ENCODE results near the gene STXBP1.

STXBP1 gene

GRCh38 chr9:127694890-127695720, 83.0 kb downstream of the STXBP1 start:
- no peak for FAIRE-seq

- no peak for FAIRE-seq
These were observed 85.5 kb downstream of the STXBP1 start for GRCh38 chr9:127697575-127697974.

DNA sequence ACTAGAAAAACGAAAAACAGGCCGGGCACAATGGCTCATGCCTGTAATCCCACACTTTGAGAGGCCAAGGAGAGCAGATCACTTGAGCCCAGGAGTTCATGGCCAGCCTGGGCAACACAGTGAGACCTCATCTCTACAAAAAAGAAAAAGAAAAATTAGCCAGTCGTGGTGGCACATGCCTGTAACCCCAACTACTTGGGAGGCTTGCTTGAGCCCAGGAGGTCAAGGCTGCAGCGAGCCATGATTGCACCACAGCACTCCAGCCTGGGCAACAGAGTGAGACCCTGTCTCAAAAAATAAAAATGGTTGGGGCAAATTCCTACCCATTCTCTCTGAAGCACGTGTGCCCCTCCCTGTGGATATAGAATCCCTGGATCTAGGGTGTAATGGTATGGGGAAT, 86.3 kb downstream of the STXBP1 start:
- FAIRE-seq, result no peak

GRCh38 chr9:127698985-127699670, 87.1 kb downstream of the STXBP1 start:
- no peak for FAIRE-seq

DNA sequence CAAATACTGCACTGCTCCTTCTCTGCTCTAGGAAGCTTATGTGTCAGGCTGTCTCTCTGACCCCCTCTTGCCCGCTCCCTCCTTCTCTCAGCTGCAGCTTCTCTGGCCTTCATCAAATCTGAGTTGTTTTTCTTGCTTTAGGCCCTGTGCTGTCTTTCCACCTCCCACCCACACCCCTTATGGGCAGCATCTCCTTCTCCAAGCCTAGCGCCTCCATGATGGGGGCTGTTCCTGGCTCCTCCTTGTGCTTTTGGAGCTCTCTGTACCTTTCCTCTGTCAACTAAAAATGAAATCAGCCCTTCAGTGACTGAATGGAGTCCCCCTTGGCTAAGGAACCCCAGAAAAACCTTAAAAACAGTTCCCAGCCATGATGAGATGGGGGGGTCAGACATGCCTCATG, 88.1 kb downstream of the STXBP1 start:
- FAIRE-seq, result no peak

DNA sequence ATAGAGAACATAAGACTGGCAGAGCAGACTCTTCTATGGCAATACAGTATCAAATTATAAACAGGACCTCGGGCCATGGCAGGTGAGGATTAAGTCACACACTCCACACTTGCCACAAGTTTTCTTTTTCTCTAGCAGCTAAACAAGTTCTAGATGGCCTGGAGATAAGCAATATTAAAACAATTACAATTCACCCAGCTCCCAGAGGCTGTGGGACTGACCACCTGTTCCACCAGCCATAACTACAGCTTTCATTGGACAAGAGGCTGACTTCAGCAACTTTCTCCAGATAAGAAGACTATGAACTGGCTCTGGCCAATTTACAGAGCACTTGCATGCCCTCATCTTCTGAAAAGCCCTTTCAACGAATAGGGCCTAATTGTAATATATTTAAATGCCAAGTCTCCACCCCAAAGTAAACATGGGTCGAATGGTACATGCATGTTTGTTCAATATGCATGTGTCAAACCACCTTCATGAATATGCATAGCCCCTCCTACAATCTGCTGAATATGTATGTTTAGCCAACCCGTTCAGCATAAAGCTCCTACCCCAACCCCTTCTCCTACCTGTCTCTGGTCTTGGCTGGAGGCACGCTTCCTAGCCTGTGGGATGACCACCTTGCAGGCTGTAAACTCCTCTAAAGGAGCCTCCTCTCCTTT, 88.6 kb downstream of the STXBP1 start:
- no peak for FAIRE-seq

GRCh38 chr9:127703289-127703946, 91.3 kb downstream of the STXBP1 start:
- FAIRE-seq, result no peak

- FAIRE-seq, result no peak
These were observed 93.7 kb downstream of the STXBP1 start for GRCh38 chr9:127705577-127706379.

- no peak for FAIRE-seq
These were observed 94.8 kb downstream of the STXBP1 start, which contains the start of gene CFAP157 for GRCh38 chr9:127706836-127707241. Gene CFAP157, plus strand, starts transcription at chr9:127706988. Its CDS starts 44 bp downstream, at chr9:127707032.

GRCh38 chr9:127707766-127708165, 95.7 kb downstream of the STXBP1 start:
- FAIRE-seq, result no peak

- FAIRE-seq, result no peak
These were observed 97.0 kb downstream of the STXBP1 start for GRCh38 chr9:127708952-127709587.

GRCh38 chr9:127710204-127710783, 98.2 kb downstream of the STXBP1 start:
- no peak for FAIRE-seq

DNA sequence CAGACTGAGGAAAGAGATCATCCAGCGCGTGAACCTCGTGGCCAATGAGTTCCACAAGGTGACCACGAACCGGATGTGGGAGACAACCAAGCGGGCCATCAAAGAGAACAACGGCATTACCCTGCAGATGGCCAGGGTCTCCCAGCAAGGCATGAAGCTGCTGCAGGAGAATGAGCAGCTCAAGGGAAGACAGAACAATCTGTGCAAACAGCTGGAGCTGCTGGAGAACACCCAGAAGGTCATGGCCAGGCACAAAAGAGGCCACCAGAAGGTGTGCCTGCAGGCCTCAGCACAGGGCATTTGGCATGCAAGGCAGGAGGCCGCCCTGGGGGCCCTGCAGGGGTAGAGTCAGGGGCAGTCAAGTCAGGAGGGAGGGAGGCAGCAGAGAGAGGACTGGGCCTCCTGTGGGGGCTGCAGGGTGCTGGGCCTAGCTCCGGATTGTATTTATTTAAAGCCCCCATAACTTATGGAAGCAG, 99.2 kb downstream of the STXBP1 start:
- FAIRE-seq, result no peak

DNA sequence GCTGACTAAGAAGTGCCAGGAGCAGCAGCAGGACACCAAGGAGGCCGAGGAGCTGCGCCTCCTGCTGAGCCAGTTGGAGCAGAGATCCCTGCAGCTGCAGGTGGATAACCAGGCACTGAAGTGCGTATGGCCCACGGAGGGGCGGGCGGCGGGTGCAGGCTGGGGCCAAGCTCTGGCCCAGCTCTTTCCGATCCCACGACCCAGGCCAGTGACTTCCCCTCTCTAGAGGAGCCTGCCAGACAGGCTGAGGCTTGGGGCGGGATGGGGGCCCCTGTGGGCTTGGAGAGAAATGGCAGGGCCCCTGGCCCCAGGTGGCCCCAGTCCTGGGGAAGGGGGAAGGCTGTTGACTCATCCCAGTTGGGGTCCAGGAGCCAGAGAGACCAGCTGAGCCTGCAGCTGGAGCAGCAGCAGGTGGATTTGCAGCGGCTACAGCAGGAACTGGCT, 99.8 kb downstream of the STXBP1 start:
- FAIRE-seq, result no peak

GRCh38 chr9:127712371-127712770, 100.3 kb downstream of the STXBP1 start:
- FAIRE-seq, result no peak

GRCh38 chr9:127712867-127713266, 100.8 kb downstream of the STXBP1 start:
- FAIRE-seq, result no peak

GRCh38 chr9:127714020-127714750, 102.1 kb downstream of the STXBP1 start:
- no peak for FAIRE-seq

DNA sequence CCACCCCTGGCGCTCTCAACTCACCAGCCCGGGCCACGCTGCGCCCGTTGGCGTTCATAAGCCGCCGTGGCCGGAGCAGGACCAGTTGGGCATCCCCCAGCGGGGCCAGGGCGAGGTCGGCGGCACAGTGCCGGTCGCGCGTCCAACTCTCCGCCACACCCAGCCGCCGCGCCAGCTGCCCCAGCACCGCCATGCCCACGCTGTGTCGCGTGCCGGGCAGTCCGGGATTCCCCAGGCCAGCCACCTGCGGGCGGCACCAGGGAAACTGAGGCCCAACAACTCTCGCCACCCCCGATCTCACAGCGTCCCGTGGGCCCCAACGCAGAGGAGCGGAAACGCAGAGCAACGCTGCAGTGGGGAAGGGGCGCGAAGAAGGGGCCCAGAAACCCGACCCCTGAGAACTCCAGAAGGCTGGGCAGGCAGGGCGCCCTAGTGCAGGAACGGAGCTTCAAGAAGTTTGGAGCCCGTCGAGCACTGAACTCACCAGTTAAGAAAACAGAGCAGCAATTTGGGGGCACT, 102.9 kb downstream of the STXBP1 start:
- no peak for FAIRE-seq

DNA sequence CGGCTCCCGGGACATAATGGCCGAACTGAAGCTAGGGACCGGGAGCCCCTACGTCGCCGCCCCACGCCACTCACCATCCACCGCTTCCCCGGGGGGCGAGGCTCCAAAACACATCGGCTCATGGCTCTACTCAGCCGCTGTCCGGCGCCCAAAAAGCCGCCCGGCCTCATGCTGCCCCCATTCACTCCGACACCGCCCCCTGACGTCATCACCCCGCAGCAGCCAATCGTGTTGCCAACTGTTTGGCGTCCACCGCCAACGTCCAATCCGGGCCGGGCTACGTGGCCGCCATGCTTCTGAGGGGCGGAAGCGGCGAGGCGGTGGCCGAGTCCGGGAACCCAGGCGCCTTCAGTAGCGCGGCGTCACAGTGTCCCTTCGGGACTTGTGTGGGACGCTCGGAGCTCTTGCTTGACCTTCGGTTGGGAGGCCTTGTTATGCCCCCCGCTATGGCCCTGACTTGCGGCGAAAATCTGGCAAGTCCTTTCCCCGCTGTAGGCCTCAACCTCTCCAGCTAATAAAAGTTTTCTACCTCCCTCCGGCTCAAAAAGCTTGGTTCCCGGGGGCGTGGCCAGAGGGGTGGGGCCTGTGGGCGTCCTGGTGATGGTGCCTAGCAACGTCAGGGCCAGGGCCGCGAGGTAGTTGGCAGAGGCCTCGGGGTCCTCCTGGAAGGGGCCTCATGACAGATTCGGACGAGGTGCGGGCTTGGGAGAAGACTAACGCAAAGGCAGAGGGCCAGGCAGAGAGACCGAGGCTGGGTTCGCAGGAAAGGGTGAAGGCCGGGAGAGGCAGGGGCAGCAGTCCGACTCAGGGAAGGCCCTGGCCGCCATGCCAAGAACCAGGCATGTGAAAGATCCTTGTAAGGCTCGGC, 103.6 kb downstream of the STXBP1 start, which contains the start of the genes PTRH1 and TTC16:
PTRH1 (minus strand) TSS at position 194 of the 868 bp plus-strand sequence; CDS start at position 170, 24 bp downstream.
TTC16 (plus strand) TSS at position 610 of the 868 bp plus-strand sequence; CDS start at position 677, 67 bp downstream.
- FAIRE-seq, result no peak

Measured in colon (tissue), 2 donors.